Activated T-helper 1 cell treated with Interleukin-2 at 50 U/mL for 16 hours (primary cell): ENCODE results near the gene ORC5.
"Not testable (repeated sequence)": the region's sequence is repeated elsewhere in the genome, so short reads cannot be mapped to it uniquely, and the experiment has no call there.

Source experiments
- DNase-seq: peaks from one replicate; pipeline ENCODE4 v3.0.0-alpha.2; 2020; ENCODE audit warnings: low read depth

Gene ORC5

DNA sequence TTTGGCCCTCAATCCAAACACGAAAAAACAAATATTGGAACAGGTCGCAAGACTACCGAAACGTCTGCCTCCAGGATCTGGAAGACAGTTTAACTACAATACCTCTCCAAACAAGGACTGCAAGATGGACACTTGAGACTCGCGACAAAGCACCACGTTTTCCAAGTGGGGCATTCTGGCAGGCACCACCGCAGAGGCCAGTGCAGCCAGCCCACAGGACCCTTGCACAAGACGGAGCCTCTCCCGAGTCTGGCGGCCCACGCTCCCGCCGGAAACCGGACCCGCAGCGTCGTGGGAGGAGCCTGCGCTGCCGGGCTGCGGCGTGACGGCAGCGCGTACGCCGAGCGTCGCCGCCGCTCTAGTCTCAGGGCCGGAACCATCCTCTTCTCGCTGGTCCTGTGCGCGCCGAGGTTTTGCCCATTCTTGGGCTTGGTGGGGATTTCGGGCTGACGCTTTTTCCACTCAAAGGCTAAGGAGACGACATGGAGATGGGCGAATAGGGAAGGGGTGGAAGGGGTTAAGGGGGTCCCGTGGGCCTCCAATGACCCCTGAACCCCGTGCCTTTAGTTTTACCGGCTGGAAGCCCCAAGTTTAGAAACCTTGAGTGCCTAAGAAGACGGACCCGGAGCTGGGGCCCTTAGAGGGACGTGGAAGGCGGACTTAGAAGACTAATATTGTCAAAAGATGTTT is at the start of gene ORC5:
ORC5 (minus strand) TSS at position 283 of the 690 bp plus-strand sequence; CDS start at position 174, 109 bp downstream.
- DNase-seq = peak; percentile 64

DNA sequence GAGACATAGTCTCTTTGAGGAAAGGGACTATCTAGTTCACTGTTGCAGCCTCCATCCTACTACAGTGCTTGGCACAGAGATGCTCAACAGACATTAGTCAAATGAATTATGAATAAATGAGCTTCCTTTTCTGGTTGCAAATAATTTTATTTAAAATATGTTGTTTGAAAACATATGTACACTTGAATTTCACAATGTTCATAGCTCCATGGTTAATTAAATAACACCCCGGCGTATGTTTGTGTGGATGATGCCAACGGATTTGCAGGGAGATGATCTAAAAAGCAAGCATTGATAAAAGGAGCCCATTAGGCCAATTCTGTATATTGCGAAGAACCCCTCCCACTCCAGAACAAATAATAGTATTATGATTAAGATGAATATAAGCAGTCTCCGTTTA is 47.8 kb upstream of the ORC5 start:
- no peak for DNase-seq

DNA sequence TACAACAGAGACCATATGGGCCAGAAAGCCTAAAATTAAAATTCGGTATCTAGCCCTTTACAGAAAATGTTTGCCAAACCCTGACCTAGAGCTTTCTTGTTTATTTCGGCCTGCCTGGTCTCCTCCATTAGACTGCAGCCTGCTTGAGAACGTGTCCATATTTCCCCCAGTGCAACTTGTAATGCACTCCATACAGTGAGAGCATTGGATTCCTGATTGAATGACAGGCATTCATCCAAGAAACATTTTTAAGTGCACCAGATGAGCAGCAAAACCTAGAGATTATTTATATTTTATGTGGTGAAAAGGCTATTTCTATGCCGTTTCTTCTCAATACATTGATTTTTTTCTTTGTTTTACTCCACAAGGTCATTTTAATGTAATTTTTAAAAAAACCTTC is 47.4 kb upstream of the ORC5 start:
- DNase-seq = no peak

DNA sequence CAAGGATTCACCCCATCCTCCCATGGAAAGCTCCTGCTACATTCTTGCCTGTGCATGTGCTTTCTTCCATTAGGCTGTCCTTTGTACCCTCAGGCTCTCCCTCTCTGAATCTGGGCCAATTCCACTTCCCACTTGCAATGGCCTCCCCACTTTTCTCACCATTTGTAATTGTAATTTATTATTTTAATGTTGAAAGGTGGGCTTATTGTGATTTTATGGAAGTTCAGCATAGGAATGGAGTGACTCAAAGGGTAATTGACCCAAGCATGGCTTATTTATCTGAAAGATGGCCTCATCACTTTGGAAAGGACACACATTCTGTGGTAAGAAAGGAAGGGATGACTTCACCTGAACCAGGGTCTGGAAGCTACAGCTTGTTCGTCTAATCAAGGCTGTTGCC is 46.9 kb upstream of the ORC5 start:
- no peak for DNase-seq

DNA sequence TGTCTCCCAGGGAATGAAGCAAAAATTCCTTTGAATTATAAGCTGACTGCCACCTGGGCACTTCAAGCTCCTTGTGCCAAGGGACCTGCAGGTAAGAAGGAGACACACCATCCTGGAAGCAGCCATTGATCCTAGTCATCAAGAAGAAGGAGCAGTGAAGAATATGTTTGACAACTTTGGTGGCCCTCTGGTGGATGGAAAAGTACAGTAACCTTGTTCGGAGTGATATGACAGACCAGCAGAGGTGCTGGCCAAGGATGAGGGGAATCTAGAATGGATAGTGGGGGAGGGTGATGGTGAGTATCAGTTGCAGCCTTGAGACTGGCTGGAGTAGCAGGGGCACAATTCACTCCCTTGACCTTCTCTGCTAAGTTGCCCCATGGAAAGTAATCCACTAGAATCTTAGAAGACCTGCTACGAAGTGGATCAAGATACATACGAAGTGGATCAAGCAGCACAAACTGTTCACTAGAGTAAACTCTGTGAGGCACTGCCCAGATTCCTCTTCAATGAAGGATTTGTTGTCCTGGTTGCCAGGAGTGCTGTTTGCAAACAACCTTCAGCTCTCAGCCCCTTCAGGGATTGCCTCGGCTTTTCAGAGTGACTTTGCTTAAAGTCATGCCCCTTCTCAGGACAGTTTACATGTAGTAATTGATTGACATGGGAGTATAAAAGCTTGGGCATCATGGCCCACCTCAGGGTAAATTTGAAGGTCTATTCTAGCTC is 44.8 kb upstream of the ORC5 start:
- no peak for DNase-seq

DNA sequence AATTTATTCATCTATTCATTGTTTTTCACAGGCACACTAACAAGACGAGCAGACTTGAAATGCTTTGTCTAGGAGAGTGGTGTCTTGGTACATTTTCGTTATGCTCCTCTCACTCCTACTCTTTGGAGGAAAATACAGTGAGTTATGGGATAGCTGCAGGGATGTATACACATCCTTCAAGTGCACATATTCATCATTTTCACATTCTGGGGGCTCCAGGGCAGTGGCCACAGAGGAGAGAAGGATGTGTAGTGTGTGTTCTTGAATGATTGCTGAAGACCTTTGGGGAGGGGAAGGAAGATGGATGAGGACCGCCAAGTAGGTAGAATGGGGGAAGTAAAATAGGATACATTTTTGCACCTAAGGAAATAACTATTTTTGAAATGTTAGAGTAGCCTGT is 34.8 kb upstream of the ORC5 start:
- DNase-seq = no peak

DNA sequence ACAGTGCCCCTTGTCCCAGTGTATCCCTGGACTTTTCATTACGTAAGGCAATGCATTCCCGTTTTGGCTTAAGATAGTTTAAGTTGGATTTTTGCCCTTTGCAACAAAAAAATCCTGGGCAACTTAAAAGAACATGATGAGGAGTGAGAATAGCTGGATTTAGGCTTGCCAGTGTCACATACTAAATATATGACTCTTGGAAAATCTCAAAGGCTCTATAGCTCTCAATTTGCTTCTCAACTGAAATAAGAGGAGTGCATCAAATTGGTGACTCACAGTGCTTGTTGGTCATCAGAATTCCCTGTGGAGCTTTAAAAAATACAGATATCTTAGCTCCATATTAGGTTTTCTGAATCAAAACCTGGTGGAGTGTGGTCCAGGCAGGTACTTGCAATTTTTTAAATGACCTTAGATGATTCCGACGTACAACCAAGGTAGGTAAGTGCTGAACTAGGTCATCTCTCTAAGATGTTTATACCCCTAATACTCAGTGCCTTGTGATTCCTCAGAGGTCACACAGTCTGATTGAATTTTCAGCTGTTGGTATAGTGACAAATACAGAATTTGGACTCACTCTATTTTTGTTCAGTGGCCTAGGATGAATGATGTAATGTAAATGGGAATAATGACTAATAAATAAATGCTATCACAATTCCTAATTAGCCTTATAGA is 33.9 kb upstream of the ORC5 start:
- no peak for DNase-seq

DNA sequence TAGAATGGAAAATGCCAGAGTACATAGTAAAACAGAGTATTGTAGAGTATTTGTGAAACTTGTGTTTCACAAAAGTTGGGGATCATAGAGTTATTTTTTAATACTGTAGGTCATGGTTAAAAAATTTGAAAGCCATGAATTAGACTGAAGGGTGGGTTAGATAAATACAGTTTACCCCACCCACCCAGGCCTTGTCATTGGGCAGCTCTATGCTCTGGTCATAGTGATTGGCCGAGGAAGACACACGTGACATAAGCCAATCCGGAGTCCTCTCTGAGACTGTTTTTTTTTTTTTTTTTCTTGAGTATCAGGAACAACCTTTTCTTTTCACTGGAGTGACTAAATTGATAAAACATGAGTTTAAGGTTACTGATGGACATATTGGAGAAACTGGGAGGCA is 33.3 kb upstream of the ORC5 start:
- DNase-seq = no peak

DNA sequence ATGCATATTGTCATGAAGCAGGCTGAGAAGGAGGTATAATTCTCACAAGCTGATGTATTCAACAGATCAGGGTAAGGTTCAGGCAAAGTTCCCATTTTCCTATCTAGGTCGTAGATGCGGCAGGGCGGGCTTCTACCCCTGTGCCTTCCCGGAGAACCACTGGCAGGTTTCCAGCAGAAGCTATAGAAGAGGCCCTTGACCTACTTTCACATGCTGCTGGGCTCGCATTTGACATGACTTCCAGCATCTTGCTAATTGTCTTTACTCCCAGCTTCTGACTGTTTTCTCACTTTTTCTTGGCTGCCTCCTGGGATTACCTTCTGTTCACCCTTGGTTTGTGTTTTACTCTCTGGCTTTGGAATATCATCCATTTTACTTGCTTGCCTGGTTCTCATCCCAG is 32.6 kb upstream of the ORC5 start:
- no peak for DNase-seq

DNA sequence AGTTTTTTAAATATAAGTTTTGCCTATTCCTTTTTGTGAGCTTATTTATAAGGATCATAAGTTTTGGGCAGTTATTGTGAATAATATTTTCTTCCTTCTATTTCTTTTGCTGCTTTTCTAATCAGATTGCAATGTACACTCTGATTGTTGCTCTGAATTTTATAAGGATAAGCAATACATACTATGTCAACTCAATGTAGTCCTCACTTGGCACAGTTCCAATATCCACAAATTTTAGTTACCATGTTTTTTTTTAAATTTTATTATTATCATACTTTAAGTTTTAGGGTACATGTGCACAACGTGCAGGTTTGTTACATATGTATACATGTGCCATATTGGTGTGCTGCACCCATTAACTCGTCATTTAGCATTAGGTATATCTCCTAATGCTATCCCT is 27.2 kb upstream of the ORC5 start:
- DNase-seq = not testable (repeated sequence)

DNA sequence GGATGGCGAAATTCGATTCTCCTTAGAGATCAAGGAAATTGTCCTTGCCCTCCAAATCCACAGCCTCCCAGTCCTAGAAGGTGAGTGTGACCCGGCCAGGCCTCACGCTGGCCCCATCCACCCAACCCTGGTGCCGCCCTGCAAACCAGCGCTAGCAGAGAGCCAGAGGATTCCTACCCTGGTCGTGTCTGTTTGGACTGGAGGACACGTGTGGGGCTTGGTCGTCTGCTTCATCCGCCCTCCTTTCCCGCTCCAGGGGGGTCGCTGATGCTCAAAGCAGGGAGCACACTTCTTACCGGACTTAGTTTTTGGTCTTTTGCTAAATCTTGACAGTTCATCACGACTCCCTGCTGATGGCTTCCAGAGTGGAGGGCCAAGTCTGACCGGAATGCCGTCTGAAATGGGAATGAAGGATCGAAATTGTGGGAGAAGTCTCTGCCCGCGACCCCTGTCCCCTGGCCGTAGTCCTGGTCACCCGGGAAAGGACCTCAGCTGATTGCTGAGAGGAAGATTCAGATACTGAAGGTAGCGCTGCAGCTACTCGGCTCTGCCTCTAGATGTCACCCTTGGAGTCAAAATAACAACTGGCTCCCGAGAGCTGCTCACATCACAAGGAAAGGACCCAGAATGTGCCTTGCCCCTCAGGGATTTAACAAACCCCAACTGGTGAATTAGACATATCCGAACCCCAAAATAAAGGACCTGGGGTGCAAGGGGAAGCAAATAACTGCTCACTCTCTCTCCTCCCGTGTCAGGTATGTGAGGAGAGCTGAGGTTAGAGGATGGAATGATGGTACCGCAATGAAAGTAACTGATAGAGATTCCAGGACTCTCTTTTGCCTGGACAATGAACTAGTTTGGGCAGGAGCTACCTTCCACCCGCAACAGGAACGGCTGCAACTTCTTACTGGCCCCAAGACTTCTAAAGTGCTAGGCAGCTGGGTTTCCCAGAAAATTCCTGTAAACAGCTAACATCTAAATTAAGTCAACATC is 23.5 kb upstream of the ORC5 start:
- peak; percentile 4 for DNase-seq

DNA sequence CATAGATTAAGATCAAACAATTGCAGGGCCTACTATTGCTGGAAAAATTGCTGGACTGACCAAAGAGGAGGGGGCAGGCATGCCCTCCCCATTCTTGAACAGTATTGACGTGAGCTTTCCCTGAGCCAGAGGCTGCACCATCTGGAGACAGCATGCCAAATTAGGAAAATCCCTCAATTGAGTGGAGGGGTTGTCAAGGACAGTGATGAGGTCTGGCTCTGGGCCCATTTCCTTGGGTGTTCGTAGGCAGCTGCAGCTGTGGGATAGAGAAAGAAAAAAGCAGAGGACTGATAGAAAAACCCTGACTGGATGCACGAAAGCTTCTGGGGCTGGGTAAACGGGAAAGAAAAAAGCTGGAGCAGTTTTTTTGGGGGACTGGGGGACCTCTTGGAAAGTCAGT is 22.8 kb upstream of the ORC5 start:
- DNase-seq = no peak

DNA sequence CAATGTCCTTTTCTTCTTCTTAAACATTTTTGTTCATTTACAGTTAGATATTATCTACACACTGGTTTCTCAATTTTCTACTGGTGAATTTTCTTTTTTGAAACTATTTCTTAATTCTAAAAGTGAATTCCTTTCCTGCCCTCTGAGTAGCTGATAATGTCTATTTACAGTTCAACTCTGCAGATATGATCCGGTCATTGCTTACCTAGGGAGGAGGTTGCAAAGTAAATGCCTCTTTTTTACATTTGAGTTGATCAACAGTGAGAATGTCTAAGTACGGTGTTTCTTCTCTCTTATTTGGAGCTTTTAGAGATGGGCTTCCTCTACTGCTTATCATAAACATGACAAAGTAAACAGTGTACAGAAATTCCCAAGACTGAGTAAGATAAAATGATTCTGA is 20.6 kb upstream of the ORC5 start:
- no peak for DNase-seq

DNA sequence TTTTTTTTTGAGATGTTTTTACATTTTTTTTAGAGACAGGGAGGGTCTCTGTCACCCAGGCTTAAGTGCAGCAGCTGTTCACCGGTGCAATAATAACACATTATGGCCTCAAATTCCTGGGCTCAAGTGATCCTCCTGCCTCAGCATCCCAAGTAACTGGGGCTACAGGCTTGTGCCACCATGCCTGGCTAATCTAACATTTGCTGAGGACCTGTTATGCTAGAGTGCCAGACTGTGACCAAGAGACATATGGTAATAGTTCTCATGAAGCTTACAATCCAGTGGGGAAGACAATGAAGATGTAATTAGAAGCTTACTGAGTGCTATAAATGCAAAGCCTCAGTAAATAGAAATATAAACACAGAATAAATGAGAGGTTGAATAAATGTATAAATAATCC is 17.6 kb upstream of the ORC5 start:
- no peak for DNase-seq

DNA sequence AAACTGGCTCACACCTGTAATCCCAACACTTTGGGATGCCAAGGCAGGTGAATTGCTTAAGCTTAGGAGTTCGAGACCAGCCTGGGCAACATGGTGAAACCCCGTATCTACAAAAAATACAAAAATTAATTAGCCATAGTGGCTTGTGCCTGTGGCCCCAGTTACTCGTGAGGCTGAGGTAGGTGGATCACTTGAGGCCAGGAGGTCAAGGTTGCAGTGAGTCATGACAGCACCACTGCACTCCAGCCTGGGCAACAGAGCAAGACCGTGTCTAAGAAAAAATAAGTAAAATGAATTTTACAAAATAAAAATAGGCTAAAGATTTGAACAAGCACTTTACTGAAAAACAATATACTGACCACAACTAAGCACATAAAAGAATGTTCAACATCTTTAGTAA is 9.8 kb upstream of the ORC5 start:
- DNase-seq = no peak

DNA sequence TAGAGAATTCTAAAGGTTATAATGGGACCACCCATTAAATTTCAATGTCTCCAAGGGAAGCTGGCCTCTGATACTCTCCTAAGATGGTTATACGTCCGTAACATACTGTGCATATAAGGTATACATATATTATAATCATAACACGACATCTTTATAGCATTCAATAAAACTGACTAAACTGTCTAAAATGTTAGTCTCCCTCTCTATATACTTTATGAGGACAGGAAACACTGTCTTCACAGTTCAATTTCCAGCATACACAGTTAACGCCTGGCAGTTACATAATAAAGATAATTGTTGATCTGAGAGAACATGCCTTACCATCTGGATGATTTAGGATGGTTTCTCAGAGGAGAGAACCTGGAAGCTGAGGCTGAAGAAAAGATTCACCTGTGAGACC is 1.2 kb upstream of the ORC5 start:
- DNase-seq = no peak

DNA sequence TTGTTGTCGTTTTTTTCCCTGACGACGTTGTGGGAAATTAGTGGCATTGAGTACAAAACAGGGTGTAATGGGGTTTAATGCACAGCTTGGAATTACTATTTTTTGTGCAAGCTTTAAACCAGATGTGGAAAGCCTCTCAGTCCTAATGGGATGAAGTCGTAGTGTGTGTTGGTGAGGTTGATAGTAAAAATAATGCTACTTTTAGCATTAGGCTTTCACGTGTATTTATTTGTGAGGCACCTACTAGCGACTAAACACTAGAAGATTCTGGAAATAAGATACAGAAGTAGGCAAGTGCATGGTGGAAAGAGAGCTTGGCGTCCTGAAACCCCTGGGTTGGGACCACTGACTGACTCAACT is 588 bp upstream of the ORC5 start:
- DNase-seq = no peak

DNA sequence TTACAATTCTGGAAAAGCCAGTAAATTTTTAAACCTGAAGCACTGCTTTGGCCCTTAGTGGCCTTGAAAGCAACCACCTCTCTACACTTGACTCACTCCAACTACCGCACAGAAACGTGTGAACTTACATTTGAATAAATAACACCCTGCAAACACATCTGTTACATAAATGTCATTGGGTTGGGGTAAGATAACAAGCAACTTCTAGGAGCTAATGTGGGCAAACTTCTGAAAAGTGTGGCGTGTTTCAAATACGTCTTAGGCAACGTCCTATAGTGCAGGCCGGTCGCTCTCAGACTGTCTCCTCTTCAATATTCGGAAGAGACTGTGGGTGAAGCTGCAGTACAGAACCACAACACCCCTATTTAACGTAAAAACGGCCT is 474 bp downstream of the ORC5 start:
- DNase-seq = no peak

DNA sequence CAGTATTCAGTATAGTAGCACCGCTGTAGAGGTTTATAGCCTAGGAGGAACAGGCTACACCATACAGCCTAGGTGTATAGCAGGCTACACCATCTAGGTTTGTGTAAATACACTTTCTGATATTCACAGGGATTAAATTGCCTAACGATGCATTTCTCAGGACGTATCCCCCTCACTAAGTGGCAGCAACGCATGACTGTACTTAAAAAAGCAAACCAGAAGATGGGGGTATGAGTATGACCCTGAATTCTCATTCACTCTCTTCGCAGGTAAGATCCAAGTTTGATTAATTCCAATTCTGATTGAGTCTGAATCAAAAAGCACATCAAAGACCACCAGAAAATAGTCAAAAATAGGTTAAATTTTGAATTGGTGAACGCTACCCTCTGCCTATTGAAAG is 972 bp downstream of the ORC5 start:
- no peak for DNase-seq

DNA sequence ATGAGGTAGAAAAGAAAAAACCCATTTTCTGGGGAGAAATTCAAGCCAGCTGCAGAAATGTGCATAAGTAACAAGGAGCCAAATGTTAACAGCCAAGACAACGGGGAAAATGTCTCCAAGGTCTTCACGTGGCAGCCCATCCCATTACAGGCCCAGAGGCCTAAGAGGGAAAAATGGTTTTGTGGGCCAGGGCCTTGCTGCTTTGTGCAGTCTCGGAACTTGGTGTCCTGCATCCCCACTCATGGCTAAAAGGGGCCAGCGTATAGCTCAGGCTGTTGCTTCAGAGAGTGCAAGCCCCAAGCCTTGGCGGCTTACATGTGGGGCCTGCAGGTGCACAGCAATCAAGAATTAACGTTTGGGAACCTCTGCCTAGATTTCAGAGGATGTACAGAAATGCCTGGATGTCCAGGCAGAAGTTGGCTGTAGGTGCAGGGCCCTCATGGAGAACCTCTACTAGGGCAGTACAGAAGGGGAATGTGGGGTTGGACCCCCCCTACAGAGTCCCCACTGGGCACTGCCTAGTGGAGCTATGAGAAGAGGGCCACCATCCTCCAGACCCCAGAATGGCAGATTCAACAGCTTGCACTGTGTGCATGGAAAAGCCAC is 9.0 kb downstream of the ORC5 start:
- DNase-seq = no peak

DNA sequence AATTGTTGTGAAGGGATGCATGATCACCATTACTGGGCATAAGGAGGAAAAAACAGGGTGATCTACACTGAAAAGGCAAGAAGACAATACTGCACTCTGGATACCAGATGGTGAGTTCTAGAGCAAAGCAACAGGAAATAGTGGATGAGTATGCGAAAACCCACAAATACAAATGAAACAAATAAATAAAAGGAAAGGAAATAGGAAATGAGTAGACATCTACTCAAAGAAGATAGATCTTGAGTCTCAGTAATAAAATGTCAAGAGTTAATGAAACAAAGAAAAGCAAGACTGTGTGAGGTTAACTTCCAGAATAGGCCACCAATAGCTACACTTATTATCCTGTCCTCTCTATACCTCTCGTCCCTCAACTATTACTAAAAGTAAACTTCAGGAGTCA is 11.7 kb downstream of the ORC5 start:
- DNase-seq = no peak

DNA sequence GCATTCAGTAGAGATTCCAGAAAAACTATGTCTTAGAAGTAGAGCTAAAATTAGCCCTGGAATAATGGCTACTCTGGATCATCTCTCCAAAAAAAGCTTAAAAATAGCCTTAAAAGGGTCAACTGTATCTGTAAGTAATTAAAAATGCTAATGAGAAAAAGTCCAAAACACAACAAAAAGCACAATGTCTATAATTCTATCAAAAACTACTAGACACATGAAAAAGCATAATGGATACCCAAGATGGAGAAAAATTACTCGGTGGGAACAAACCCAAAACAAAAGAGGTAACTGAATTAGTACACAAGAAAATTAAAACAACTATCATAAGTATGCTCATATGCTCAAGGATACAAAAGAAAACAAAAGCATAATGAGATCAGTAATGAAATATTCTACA is 15.4 kb downstream of the ORC5 start:
- no peak for DNase-seq
